H1 (cell line): ENCODE results near the gene PTHLH. TPM values are rescaled to one million over a fixed set of nuclear protein-coding genes. Genes with fewer than 3 reads are reported as not detected.
A peak's percentile ranks its signal among the peaks of the same experiment; 100 is the strongest.

ENCODE experiments used
- CTCF ChIA-PET: fragments of 300-600 bp; sonication (Branson Sonifier 250); formaldehyde crosslinking; loops from one replicate; lab custom pipeline; 2021; ENCODE audit not compliant: partially characterized antibody; lab: Charles Lee
- POLR2A ChIA-PET: fragments of 300-600 bp; sonication (Branson Sonifier 250); formaldehyde crosslinking; loops from one replicate; lab custom pipeline; 2021; ENCODE audit warnings: inconsistent platforms; ENCODE audit not compliant: partially characterized antibody; lab: Charles Lee
- DNase-seq, 2 experiments: peaks; one replicate each; pipeline versions ENCODE4 v3.0.0 to v3.0.0-alpha.2; 2010 to 2022; ENCODE audit warnings: low spot score in 2 of 2, low read depth in 1 of 2, mixed read lengths in 1 of 2
- FAIRE-seq: peaks from 2 replicates; lab custom pipeline; 2011; peaks lifted over from hg19 to GRCh38; lab: Jason Lieb, UNC
- H2AFZ ChIP-seq: 2 replicates; pipeline ENCODE4 v1.8.1; 2012; ENCODE audit warnings: low read length, inconsistent platforms
- H2AK5ac ChIP-seq: 2 replicates; pipeline ENCODE4 v1.6.1; 2013; ENCODE audit warnings: low read depth, low read length
- H2BK120ac ChIP-seq: replicated peaks from 2 replicates; pipeline ENCODE3; 2013; ENCODE audit warnings: low read depth, low read length, inconsistent platforms
- H2BK12ac ChIP-seq: 2 replicates; pipeline ENCODE4 v1.6.1; 2013; ENCODE audit warnings: low read depth, low read length
- H2BK15ac ChIP-seq: 2 replicates; pipeline ENCODE4 v1.6.1; 2013; ENCODE audit warnings: low read length
- H2BK20ac ChIP-seq: 2 replicates; pipeline ENCODE4 v1.6.1; 2013; ENCODE audit warnings: low read length
- H2BK5ac ChIP-seq: 2 replicates; pipeline ENCODE4 v1.6.1; 2013; ENCODE audit warnings: low read depth, low read length
- H3K14ac ChIP-seq: 2 replicates; pipeline ENCODE4 v1.6.1; 2013; ENCODE audit warnings: inconsistent platforms; ENCODE audit not compliant: insufficient read length
- H3K18ac ChIP-seq: 2 replicates; pipeline ENCODE4 v1.6.1; 2013; ENCODE audit warnings: low read length; ENCODE audit errors: extremely low read depth
- H3K23ac ChIP-seq: 2 replicates; pipeline ENCODE4 v1.6.1; 2013; ENCODE audit warnings: inconsistent platforms; ENCODE audit not compliant: insufficient read length
- H3K23me2 ChIP-seq: 2 replicates; pipeline ENCODE4 v1.6.1; 2013; ENCODE audit warnings: low read depth, low read length
- H3K27ac ChIP-seq: 2 replicates; pipeline ENCODE4 v1.6.1; 2011; ENCODE audit warnings: low read depth, low read length, inconsistent platforms
- H3K27me3 ChIP-seq, 4 experiments: replicated peaks in 1 of 4; 1 replicate in 1 of 4; 2 replicates in 3 of 4; pipeline versions ENCODE4 v1.6.1 to v1.8.1; 2011 to 2013; ENCODE audit warnings: low read length in 3 of 4, mild to moderate bottlenecking in 3 of 4, inconsistent platforms in 2 of 4, mixed read lengths in 2 of 4, moderate library complexity in 1 of 4; ENCODE audit not compliant: control insufficient read depth in 3 of 4, insufficient read depth in 3 of 4; ENCODE audit errors: extremely low read depth in 1 of 4
- H3K36me3 ChIP-seq, 4 experiments: 2 replicates each; pipeline versions ENCODE4 v1.6.1 to v1.8.1; 2011 to 2013; ENCODE audit warnings: mild to moderate bottlenecking in 4 of 4, low read length in 3 of 4, moderate library complexity in 2 of 4, control low read depth in 1 of 4, inconsistent platforms in 1 of 4; ENCODE audit not compliant: insufficient read depth in 4 of 4, control insufficient read depth in 2 of 4
- H3K4ac ChIP-seq: replicated peaks from 2 replicates; pipeline ENCODE3; 2013; ENCODE audit warnings: low read length, low read depth, mixed read lengths, inconsistent platforms; ENCODE audit not compliant: insufficient read length
- H3K4me1 ChIP-seq, 4 experiments: replicated peaks in 1 of 4; 1 replicate in 1 of 4; 2 replicates in 3 of 4; pipeline versions ENCODE4 v1.6.1 to v1.8.1; 2011 to 2013; ENCODE audit warnings: low read length in 3 of 4, inconsistent platforms in 2 of 4, mixed read lengths in 1 of 4; ENCODE audit not compliant: insufficient read depth in 4 of 4, control insufficient read depth in 3 of 4
- H3K4me2 ChIP-seq, 2 experiments: 2 replicates each; pipeline versions ENCODE4 v1.6.1 to v1.8.1; 2011 to 2013; ENCODE audit warnings: low read depth in 2 of 2, low read length in 2 of 2, control low read depth in 1 of 2, inconsistent platforms in 1 of 2, mild to moderate bottlenecking in 1 of 2; ENCODE audit not compliant: insufficient read depth in 1 of 2
- H3K4me3 ChIP-seq, 4 experiments: fragments of 200-600, 300-600 bp in 1 of 4; sonication (generic), shearing (Covaris generic), sonication (Bioruptor Twin) in 1 of 4; 2 replicates each; pipeline versions ENCODE4 v1.5.1 to v1.8.1; 2011 to 2016; ENCODE audit warnings: low read length in 4 of 4, low read depth in 3 of 4, control low read depth in 2 of 4, inconsistent platforms in 2 of 4, mild to moderate bottlenecking in 2 of 4, mixed read lengths in 1 of 4, moderate library complexity in 1 of 4; ENCODE audit not compliant: insufficient read depth in 2 of 4; ENCODE audit errors: extremely low read depth in 1 of 4
- H3K56ac ChIP-seq: replicated peaks from 2 replicates; pipeline ENCODE3; 2013; ENCODE audit warnings: low read depth, mild to moderate bottlenecking, mixed read lengths, low read length, inconsistent platforms; ENCODE audit not compliant: insufficient read length
- H3K79me1 ChIP-seq: 2 replicates; pipeline ENCODE4 v1.6.1; 2013; ENCODE audit warnings: low read depth, low read length, control low read depth
- H3K79me2 ChIP-seq, 2 experiments: 2 replicates each; pipeline versions ENCODE4 v1.6.1 to v1.8.1; 2012 to 2013; ENCODE audit warnings: low read length in 2 of 2, mild to moderate bottlenecking in 2 of 2, inconsistent platforms in 1 of 2; ENCODE audit not compliant: insufficient read depth in 2 of 2, control insufficient read depth in 1 of 2
- H3K9ac ChIP-seq, 4 experiments: replicated peaks in 1 of 4; 1 replicate in 1 of 4; 2 replicates in 3 of 4; pipeline versions ENCODE4 v1.6.1 to v1.8.1; 2011 to 2013; ENCODE audit warnings: low read depth in 3 of 4, low read length in 3 of 4, control low read depth in 2 of 4, mild to moderate bottlenecking in 2 of 4, moderate library complexity in 2 of 4, inconsistent platforms in 1 of 4; ENCODE audit errors: extremely low read depth in 1 of 4
- H3K9me3 ChIP-seq, 2 experiments: 2 replicates each; pipeline versions ENCODE4 v1.6.1 to v1.8.1; 2012 to 2013; ENCODE audit warnings: mild to moderate bottlenecking in 2 of 2, moderate library complexity in 2 of 2, control low read depth in 1 of 2, inconsistent platforms in 1 of 2, low read depth in 1 of 2, low read length in 1 of 2, mixed read lengths in 1 of 2; ENCODE audit not compliant: insufficient read depth in 2 of 2
- H4K20me1 ChIP-seq, 2 experiments: replicated peaks in 1 of 2; 2 replicates each; pipeline versions ENCODE3 to v1.8.1; 2011 to 2013; ENCODE audit warnings: inconsistent platforms in 2 of 2, low read length in 2 of 2, mild to moderate bottlenecking in 1 of 2; ENCODE audit not compliant: insufficient read depth in 2 of 2, control insufficient read depth in 1 of 2
- H4K5ac ChIP-seq: 2 replicates; pipeline ENCODE4 v1.6.1; 2013; ENCODE audit warnings: low read length, low read depth, mixed read lengths, inconsistent platforms; ENCODE audit not compliant: insufficient read length
- H4K8ac ChIP-seq: 2 replicates; pipeline ENCODE4 v1.8.0; 2013; ENCODE audit warnings: mild to moderate bottlenecking, moderate library complexity, low read length, inconsistent platforms; ENCODE audit not compliant: insufficient read depth; ENCODE audit errors: extremely low read depth
- H4K91ac ChIP-seq: replicated peaks from 2 replicates; pipeline ENCODE3; 2013; ENCODE audit warnings: low read length, mixed read lengths, inconsistent platforms; ENCODE audit not compliant: insufficient read length
- ASH2L ChIP-seq: fragments of 200-600, 300-600 bp; sonication (generic); IDR thresholded peaks from one replicate; pipeline ENCODE4 v1.7.1; 2017; ENCODE audit warnings: low read length
- EZH2 ChIP-seq: fragments of 200-600 bp; sonication (generic); IDR thresholded peaks from 2 replicates; pipeline ENCODE4 v1.7.1; 2012; ENCODE audit warnings: low read depth, mild to moderate bottlenecking, moderate library complexity, low read length, inconsistent platforms; ENCODE audit not compliant: severe bottlenecking
- GTF2F1 ChIP-seq: IDR thresholded peaks from 2 replicates; pipeline ENCODE4 v1.6.1; 2012; ENCODE audit warnings: low read depth, low read length, improper control_type of control experiment, borderline replicate concordance
- NANOG ChIP-seq: IDR thresholded peaks from 2 replicates; pipeline ENCODE4 v1.6.1; 2011; ENCODE audit warnings: low read length, low read depth, mild to moderate bottlenecking, inconsistent platforms; ENCODE audit not compliant: insufficient read depth, poor library complexity, severe bottlenecking
- POLR2A ChIP-seq, 2 experiments: IDR thresholded peaks; 1 replicate in 1 of 2; 2 replicates in 1 of 2; pipeline ENCODE4 v1.6.1; 2011; ENCODE audit warnings: low read depth in 2 of 2, low read length in 2 of 2, mild to moderate bottlenecking in 2 of 2; ENCODE audit errors: control extremely low read depth in 1 of 2
- RNF2 ChIP-seq: fragments of 200-900, 300-1000 bp; sonication (generic); IDR thresholded peaks from 2 replicates; pipeline ENCODE4 v1.7.1; 2016; ENCODE audit warnings: borderline replicate concordance, low read depth, mild to moderate bottlenecking, antibody characterized with exemption, low read length; ENCODE audit not compliant: poor library complexity, severe bottlenecking; ENCODE audit errors: missing control alignments
- RXRA ChIP-seq: IDR thresholded peaks from 2 replicates; pipeline ENCODE4 v1.6.1; 2011; ENCODE audit warnings: low read depth, mild to moderate bottlenecking, low read length, moderate library complexity; ENCODE audit not compliant: insufficient read depth
- SUZ12 ChIP-seq: fragments of 200-600 bp; sonication (generic); IDR thresholded peaks from 2 replicates; pipeline ENCODE4 v1.6.1; 2012; ENCODE audit warnings: mild to moderate bottlenecking, inconsistent platforms, low read length, moderate library complexity, mixed read lengths
- TAF1 ChIP-seq: IDR thresholded peaks from 2 replicates; pipeline ENCODE4 v1.6.1; 2011; ENCODE audit warnings: mild to moderate bottlenecking, low read depth, low read length
- ZNF274 ChIP-seq: IDR thresholded peaks from 2 replicates; pipeline ENCODE4 v1.7.0; 2012; ENCODE audit warnings: low read length, borderline replicate concordance; ENCODE audit errors: extremely low read depth
- WGBS, 2 experiments: shearing (Covaris generic) in 1 of 2; methylation state at CpG; one replicate each; pipeline versions ENCODE4 v1.1.6 to v1.1.7; 2013 to 2015; ENCODE audit warnings: low lambda C conversion rate in 2 of 2, mixed read lengths in 2 of 2, inconsistent platforms in 1 of 2, low coverage in 1 of 2, missing lambda C conversion rate in 1 of 2; ENCODE audit not compliant: insufficient replicate concordance in 2 of 2, insufficient coverage in 1 of 2, insufficient read length in 1 of 2; ENCODE audit errors: extremely low coverage in 1 of 2, missing lambda C conversion rate in 1 of 2; 5-methylcytosine and 5-hydroxymethylcytosine counted together
- polyA plus RNA-seq, 7 experiments: library from polyadenylated mRNA; depleted of rRNA in 3 of 7; stranded (reverse) in 5 of 7; unstranded in 2 of 7; fragments of >200 nt in 5 of 7; fragments of 200-250 nt in 2 of 7; gene quantifications; 1 replicate in 5 of 7; 2 replicates in 1 of 7; 4 replicates in 1 of 7; pipeline versions ENCODE4 v1.2.1 to v1.2.3, GENCODE V29; 2011 to 2013; ENCODE audit warnings: missing spikeins in 2 of 7, mixed read lengths in 2 of 7
- total RNA-seq: library from RNA; stranded (reverse); fragmentation: NEBNext Ultra II Directional; extraction: Animal tissue kit (Norgen Biotek cat#: 25700); gene quantifications from 2 replicates; pipeline ENCODE4 v1.2.1, GENCODE V29; 2021

Gene PTHLH
- total and polyA plus RNA-seq, 2 of the 8 experiments (the other 6 are each of a cell fraction or from before 2014, with no cell fraction given) = 0.32 TPM; not detected in 1

- Histone ChIP-seq H2AFZ (no peak overlapping the region), H3K14ac (no peak overlapping the region), H3K56ac (no peak overlapping the region), H3K36me3 (0 out of 8 replicates have a peak, but pooled peaks cover 0 to 3% (median 0%) of the 10 kb centered on the region in 4 experiments), H3K4me1 (peaks cover 7 to 20% (median 13%) of the 10 kb centered on the region in 4 experiments), H3K23ac (no peak overlapping the region), H4K8ac (no peak overlapping the region), H4K5ac (no peak overlapping the region), H3K4ac (no peak overlapping the region), H3K9ac (no peak overlapping the region), H3K4me2 (peak overlapping the region; percentile 69 to 70), H2BK20ac (no peak overlapping the region), H3K79me1 (no peaks in the 10 kb centered on the region), H3K23me2 (peaks cover 20% of the 10 kb centered on the region), H2AK5ac (no peak overlapping the region), H3K27ac (no peak overlapping the region), H3K27me3 (peaks cover 60 to 96% (median 84%) of the 10 kb centered on the region in 4 experiments), H2BK120ac (no peak overlapping the region), H2BK5ac (no peak overlapping the region), H3K18ac (no peak overlapping the region), H2BK15ac (no peak overlapping the region), H4K91ac (no peak overlapping the region), H3K4me3 (peak overlapping the region; percentile 16 to 62 (median 39); a peak in 7 of 8 replicates), H4K20me1 (peaks cover 3 to 12% of the 10 kb centered on the region in 2 experiments), H3K79me2 (no peaks in the 10 kb centered on the region), H2BK12ac (no peak overlapping the region), H3K9me3 (no peaks in the 10 kb centered on the region)
- no peak for FAIRE-seq
- POLR2A ChIA-PET = interaction anchor here (1.3 kb wide), 1 partner anchor 192 kb away, joined by 3 read pairs; no protein-coding TSS in a partner anchor
- TF ChIP-seq RNF2 = peak; percentile 48
- TF ChIP-seq TAF1 = 0 out of 2 replicates have a peak, but pooled peaks have one; percentile 10
- no peak for TF ChIP-seq RXRA
- no peak for TF ChIP-seq POLR2A (IDR thresholded peaks at IDR 0.05; ENCODE audit: control extremely low read depth in 1 of 2, low read depth in 2 of 2, low read length in 2 of 2)
- peak; percentile 97 for TF ChIP-seq SUZ12
- TF ChIP-seq GTF2F1 = no peak
- no peak for TF ChIP-seq NANOG
- TF ChIP-seq ASH2L = no peak
- TF ChIP-seq ZNF274 = no peak
- TF ChIP-seq EZH2 = peak; percentile 93
- 3% methylated on average over 11 of the region's 11 CpGs; no CpG with 5 or more reads in 1 of the 2 experiments for WGBS, 2 experiments
- peak in 1 of 2 experiments; percentile 54 for DNase-seq
- CTCF ChIA-PET = interaction anchor here (1.2 to 2.0 kb wide), 5 partner anchors 11 to 901 kb away, joined by 3 to 6 read pairs (median 3); no protein-coding TSS in a partner anchor
These were observed 1.4 kb downstream of the PTHLH start for GRCh38 chr12:27971121-27971489.
